ENCODE measurements around the gene TMEM115. TPM values are rescaled to one million over a fixed set of nuclear protein-coding genes. Genes with fewer than 3 reads are reported as not detected.
"Not testable (repeated sequence)": the region's sequence is repeated elsewhere in the genome, so short reads cannot be mapped to it uniquely, and the experiment has no call there.

TMEM115 gene
- total RNA-seq, 1 donor from 2014 or later = 17.8 TPM

DNA sequence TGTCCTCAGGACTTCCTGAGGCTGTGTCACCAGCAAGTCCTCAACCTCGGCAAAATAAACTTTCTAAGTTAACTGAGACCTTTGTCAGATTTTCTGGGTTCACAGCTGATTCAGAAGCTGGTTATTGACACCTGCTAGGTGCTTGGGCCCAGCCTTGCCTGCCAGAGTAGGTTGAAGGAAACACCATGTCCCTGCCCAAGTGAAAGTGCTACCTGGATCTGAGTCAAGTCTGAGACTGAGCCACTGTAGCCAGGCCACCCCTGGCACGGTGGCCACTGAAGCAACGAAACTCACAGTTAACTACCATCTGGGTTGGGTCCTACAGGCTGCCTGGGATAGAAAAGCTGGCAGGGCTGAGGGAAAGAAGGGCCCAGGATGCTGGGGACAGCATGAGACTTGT lies 45.0 kb downstream of the TMEM115 start:
- Mint-ChIP-seq H3K27me3 (ENCODE audit: low read depth) (no peaks in the 10 kb centered on the region), H3K36me3 (ENCODE audit: low read depth) (peaks cover 22% of the 10 kb centered on the region), H3K27ac (no peak overlapping the region), H3K4me1 (ENCODE audit: low read depth) (peaks cover 11% of the 10 kb centered on the region), H3K4me3 (ENCODE audit: low read depth) (no peak overlapping the region), H3K9me3 (peaks cover 5% of the 10 kb centered on the region)
- intact Hi-C loops (cut with micrococcal nuclease) = no loop called here
- DNase-seq (ENCODE audit: low spot score) = no peak

DNA sequence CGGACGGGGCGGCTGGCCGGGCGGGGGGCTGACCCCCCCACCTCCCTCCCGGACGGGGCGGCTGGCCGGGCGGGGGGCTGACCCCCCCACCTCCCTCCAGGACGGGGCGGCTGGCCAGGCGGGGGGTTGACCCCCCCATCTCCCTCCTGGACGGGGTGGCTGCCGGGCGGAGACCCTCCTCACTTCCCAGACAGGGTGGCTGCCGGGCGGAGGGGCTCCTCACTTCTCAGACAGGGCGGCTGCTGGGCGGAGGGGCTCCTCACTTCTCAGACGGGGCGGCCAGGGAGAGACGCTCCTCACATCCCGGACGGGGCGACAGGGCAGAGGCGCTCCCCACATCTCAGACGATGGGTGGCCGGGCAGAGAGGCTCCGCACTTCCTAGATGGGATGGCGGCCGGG lies 47.3 kb downstream of the TMEM115 start:
- H3K4me1 Mint-ChIP-seq (ENCODE audit: low read depth); H3K9me3 Mint-ChIP-seq; intact Hi-C loops (cut with micrococcal nuclease); H3K4me3 Mint-ChIP-seq (ENCODE audit: low read depth); H3K27ac Mint-ChIP-seq; DNase-seq (ENCODE audit: low spot score); H3K27me3 Mint-ChIP-seq (ENCODE audit: low read depth): not testable (repeated sequence)
- H3K36me3 Mint-ChIP-seq (ENCODE audit: low read depth) = peaks cover 13% of the 10 kb centered on the region

Other genes with a start within 250 kb of the TMEM115 start
- 0.11 and 0.21 TPM in 2 replicates for gene SEMA3F, start 204.2 kb downstream of the TMEM115 start, total RNA-seq
- gene GNAT1, start 167.9 kb downstream of the TMEM115 start, total RNA-seq = not detected in 2 replicates
- gene SLC38A3, start 154.2 kb downstream of the TMEM115 start, total RNA-seq = not detected in 2 replicates
- gene GNAI2, start 123.3 kb downstream of the TMEM115 start, total RNA-seq = 267 and 269 TPM in 2 replicates
- gene SEMA3B, start 90.4 kb downstream of the TMEM115 start, total RNA-seq = 0.30 and 0.68 TPM in 2 replicates
- not detected in 2 replicates for gene LSMEM2, start 80.4 kb downstream of the TMEM115 start, total RNA-seq
- gene IFRD2, start 67.1 kb downstream of the TMEM115 start, total RNA-seq = 154 and 164 TPM in 2 replicates
- gene HYAL3, start 60.1 kb downstream of the TMEM115 start, total RNA-seq = 10.8 TPM in 2 replicates
- gene NAA80, start 60.1 kb downstream of the TMEM115 start, total RNA-seq = 24.9 and 25.0 TPM in 2 replicates
- 0.23 and 0.59 TPM in 2 replicates for gene HYAL1, start 55.9 kb downstream of the TMEM115 start, total RNA-seq
- gene HYAL2, start 36.8 kb downstream of the TMEM115 start, total RNA-seq = 14.9 and 15.2 TPM in 2 replicates
- gene TUSC2, start 31.3 kb downstream of the TMEM115 start, total RNA-seq = 23.7 and 23.9 TPM in 2 replicates
- 71.2 and 74.2 TPM in 2 replicates for gene RASSF1, start 18.7 kb downstream of the TMEM115 start, total RNA-seq
- gene ZMYND10, start 13.8 kb downstream of the TMEM115 start, total RNA-seq = 0.94 and 1.8 TPM in 2 replicates
- gene NPRL2, start 8.7 kb downstream of the TMEM115 start, total RNA-seq = 34.5 and 42.7 TPM in 2 replicates
- gene CYB561D2, start 8.7 kb downstream of the TMEM115 start, total RNA-seq = 22.9 and 24.6 TPM in 2 replicates
- 0.46 and 0.59 TPM in 2 replicates for gene CACNA2D2, start 144.1 kb upstream of the TMEM115 start, total RNA-seq
- gene C3orf18, start 208.2 kb upstream of the TMEM115 start, total RNA-seq = 35.2 and 37.2 TPM in 2 replicates
- gene HEMK1, start 210.0 kb upstream of the TMEM115 start, total RNA-seq = 61.7 and 68.7 TPM in 2 replicates